Endothelial cell of umbilical vein (primary cell): ENCODE data around the gene RALGPS1. TPM values are rescaled to one million over a fixed set of nuclear protein-coding genes. Genes with fewer than 3 reads are reported as not detected.

Experiments
- BruUV-seq: library from RNA; stranded (reverse); fragments of 400-500 nt; replicated peaks from 2 replicates; lab custom pipeline; 2021; lab: Mats Ljungman, UMichigan
- CTCF ChIA-PET: fragments of 300-600, 350-600 bp; sonication (Branson Sonifier 250); formaldehyde crosslinking; loops from one replicate; lab custom pipeline; 2021; ENCODE audit warnings: antibody characterized with exemption, inconsistent platforms; lab: Charles Lee
- POLR2A ChIA-PET: fragments of 300-600, 350-600 bp; sonication (Branson Sonifier 250); formaldehyde crosslinking; loops from one replicate; lab custom pipeline; 2021; ENCODE audit warnings: antibody characterized with exemption, inconsistent platforms; lab: Charles Lee
- DNase-seq: peaks from one replicate; pipeline ENCODE4 v3.0.0-alpha.2; 2011; ENCODE audit warnings: low read depth, low spot score
- FAIRE-seq: peaks from 2 replicates; lab custom pipeline; 2011; peaks lifted over from hg19 to GRCh38; lab: Jason Lieb, UNC
- H2AFZ ChIP-seq: 2 replicates; pipeline ENCODE4 v1.6.0; 2012; ENCODE audit warnings: low read depth, low read length, control low read depth, inconsistent platforms
- H3K27ac ChIP-seq: 2 replicates; pipeline ENCODE4 v1.5.1; 2011; ENCODE audit warnings: low read depth, mild to moderate bottlenecking, control low read depth, low read length, moderate library complexity; ENCODE audit not compliant: insufficient read depth
- H3K27me3 ChIP-seq, 2 experiments: 2 replicates each; pipeline versions ENCODE4 v1.6.0 to v1.6.1; 2011; ENCODE audit warnings: low read length in 2 of 2, mixed read lengths in 1 of 2; ENCODE audit not compliant: control insufficient read depth in 2 of 2, insufficient read depth in 2 of 2
- H3K36me3 ChIP-seq, 2 experiments: 2 replicates in 1 of 2; 3 replicates in 1 of 2; pipeline ENCODE4 v1.5.1; 2011; ENCODE audit warnings: low read length in 2 of 2, mild to moderate bottlenecking in 1 of 2, moderate library complexity in 1 of 2; ENCODE audit not compliant: control insufficient read depth in 2 of 2, insufficient read depth in 2 of 2; ENCODE audit errors: extremely low read depth in 1 of 2
- H3K4me1 ChIP-seq: 3 replicates; pipeline ENCODE4 v1.5.1; 2011; ENCODE audit warnings: mild to moderate bottlenecking, low read length; ENCODE audit not compliant: control insufficient read depth, insufficient read depth; ENCODE audit errors: extremely low read depth
- H3K4me2 ChIP-seq: 2 replicates; pipeline ENCODE4 v1.6.1; 2011; ENCODE audit warnings: low read length, control low read depth, mixed read lengths; ENCODE audit not compliant: insufficient read depth
- H3K4me3 ChIP-seq, 3 experiments: fragments of 200-600 bp in 1 of 3; sonication (generic), shearing (Covaris generic) in 1 of 3; replicated peaks in 1 of 3; 2 replicates each; pipeline ENCODE4 v1.5.1; 2011 to 2016; ENCODE audit warnings: control low read depth in 3 of 3, low read length in 3 of 3, mild to moderate bottlenecking in 2 of 3, inconsistent platforms in 1 of 3, low read depth in 1 of 3, moderate library complexity in 1 of 3; ENCODE audit not compliant: insufficient read depth in 1 of 3
- H3K79me2 ChIP-seq: 2 replicates; pipeline ENCODE4 v1.6.0; 2012; ENCODE audit warnings: low read length, inconsistent platforms; ENCODE audit not compliant: control insufficient read depth, insufficient read depth
- H3K9ac ChIP-seq: replicated peaks from 2 replicates; pipeline ENCODE3; 2011; ENCODE audit warnings: low read length, control low read depth; ENCODE audit not compliant: insufficient read depth; ENCODE audit errors: extremely low read depth
- H3K9me1 ChIP-seq: replicated peaks from 3 replicates; pipeline ENCODE4 v1.6.0; 2011; ENCODE audit warnings: mild to moderate bottlenecking, low read length; ENCODE audit not compliant: control insufficient read depth, insufficient read depth; ENCODE audit errors: extremely low read depth
- H3K9me3 ChIP-seq: replicated peaks from 2 replicates; pipeline ENCODE4 v1.5.1; 2012; ENCODE audit warnings: low read length, inconsistent platforms; ENCODE audit not compliant: control insufficient read depth, insufficient read depth
- H4K20me1 ChIP-seq: replicated peaks from 2 replicates; pipeline ENCODE3; 2011; ENCODE audit warnings: mild to moderate bottlenecking, low read length; ENCODE audit not compliant: control insufficient read depth, insufficient read depth; ENCODE audit errors: extremely low read depth
- CTCF ChIP-seq, 2 donors: IDR thresholded peaks; 1 replicate in 1 of 2; 2 replicates in 1 of 2; pipeline ENCODE4 v1.5.1; 2011; ENCODE audit warnings: low read length in 2 of 2, mild to moderate bottlenecking in 2 of 2, moderate library complexity in 2 of 2, control low read depth in 1 of 2, inconsistent platforms in 1 of 2, low read depth in 1 of 2; ENCODE audit not compliant: insufficient read depth in 1 of 2; ENCODE audit errors: extremely low read depth in 1 of 2
- EZH2 ChIP-seq: IDR thresholded peaks from 2 replicates; pipeline ENCODE4 v1.6.1; 2012; ENCODE audit warnings: borderline replicate concordance, low read depth, mild to moderate bottlenecking, moderate library complexity, low read length, inconsistent platforms; ENCODE audit not compliant: severe bottlenecking
- FOS ChIP-seq: IDR thresholded peaks from 2 replicates; pipeline ENCODE4 v1.6.1; 2011; ENCODE audit warnings: mild to moderate bottlenecking, low read length, moderate library complexity, borderline replicate concordance; ENCODE audit not compliant: insufficient read depth
- GATA2 ChIP-seq: IDR thresholded peaks from 2 replicates; pipeline ENCODE4 v1.7.0; 2011; ENCODE audit warnings: low read depth, mild to moderate bottlenecking, moderate library complexity, mixed read lengths, low read length; ENCODE audit not compliant: insufficient read length, insufficient read depth
- JUN ChIP-seq: IDR thresholded peaks from 2 replicates; pipeline ENCODE4 v1.6.1; 2011; ENCODE audit warnings: borderline replicate concordance, low read depth; ENCODE audit not compliant: insufficient read length, insufficient read depth
- MAX ChIP-seq: IDR thresholded peaks from 2 replicates; pipeline ENCODE4 v1.6.1; 2011; ENCODE audit not compliant: insufficient read depth, insufficient read length
- MYC ChIP-seq: IDR thresholded peaks from one replicate; pipeline ENCODE4 v1.6.1; 2011; ENCODE audit warnings: mild to moderate bottlenecking, low read depth, low read length
- POLR2A ChIP-seq: IDR thresholded peaks from 2 replicates; pipeline ENCODE4 v1.6.1; 2012; ENCODE audit warnings: low read depth, mild to moderate bottlenecking, control low read depth, low read length
- POLR2AphosphoS5 ChIP-seq: IDR thresholded peaks from 2 replicates; pipeline ENCODE4 v1.6.1; 2012; ENCODE audit warnings: low read depth, mild to moderate bottlenecking, control low read depth, low read length, moderate library complexity; ENCODE audit not compliant: insufficient read depth
- dilution Hi-C: fragments of 300-500 bp; cut with MboI; formaldehyde crosslinking; loops from one replicate; pipeline ENCODE4 v1.15.0; 2019; ENCODE audit warnings: low sequenced_read_pairs; ENCODE audit not compliant: extremely low pct_ligation_motif_present
- intact Hi-C: fragments of 100-400 bp; cut with micrococcal nuclease; formaldehyde crosslinking; loops from one replicate; pipeline ENCODE4 v1.10.0; 2022
- polyA plus RNA-seq, 4 experiments: library from polyadenylated mRNA; depleted of rRNA in 3 of 4; stranded (reverse) in 3 of 4; unstranded in 1 of 4; fragments of >200 nt; gene quantifications; 2 replicates each; pipeline versions ENCODE4 v1.2.1 to v1.2.3, GENCODE V29; 2011 to 2012; ENCODE audit warnings: missing spikeins in 1 of 4
- total RNA-seq: library from RNA; stranded (reverse); gene quantifications from 2 replicates; pipeline ENCODE4 v1.2.3, GENCODE V29; 2021

Gene RALGPS1
- total and polyA plus RNA-seq, 2 donors (not counting 3 experiments of a cell fraction or from before 2014, with no cell fraction given): 3.8 to 5.5 TPM

- H3K9ac ChIP-seq: no peak overlapping the region
- TF ChIP-seq FOS (no peak), MAX (no peak), MYC (no peak), JUN (no peak), POLR2A (no peak), CTCF (IDR thresholded peaks at IDR 0.05; ENCODE audit: extremely low read depth in 1 of 2, insufficient read depth in 1 of 2, low read depth in 1 of 2, low read length in 2 of 2) (no peak), GATA2 (no peak), POLR2AphosphoS5 (no peak), EZH2 (no peak)
- no peaks in the 10 kb centered on the region for H4K20me1 ChIP-seq
- H3K36me3 ChIP-seq: no peaks in the 10 kb centered on the region
- H3K4me2 ChIP-seq: no peak overlapping the region
- H3K27ac ChIP-seq: no peak overlapping the region
- no peak overlapping the region for H2AFZ ChIP-seq
- BruUV-seq: no TSS peak
- FAIRE-seq (no peak), DNase-seq (no peak)
- CTCF ChIA-PET: interaction anchor here (1.2 kb wide), 1 partner anchor 177 kb away, joined by 3 read pairs; the partner anchor contains the start of gene SLC2A8
- no peaks in the 10 kb centered on the region for H3K79me2 ChIP-seq
- H3K4me3 ChIP-seq: no peak overlapping the region
- intact Hi-C loops: loop anchor here (1.0 kb wide), 1 partner anchor 205 kb away; the partner anchor contains the start of gene ZNF79
- no peaks in the 10 kb centered on the region for H3K4me1 ChIP-seq
- H3K27me3 ChIP-seq: peaks cover 14 to 27% of the 10 kb centered on the region in 2 experiments
- POLR2A ChIA-PET: no interaction called here
- H3K9me1 ChIP-seq: no peaks in the 10 kb centered on the region
- dilution Hi-C loops: no loop called here
- no peaks in the 10 kb centered on the region for H3K9me3 ChIP-seq
Observed at GRCh38 chr9:127219520-127219919, 304.9 kb downstream of the RALGPS1 start.
